Eye (tissue), 1 donor: ENCODE results near the gene RANBP1.

Experiments used
- DNase-seq: peaks from one replicate; pipeline ENCODE4 v3.0.0-alpha.2; 2015

Gene RANBP1

DNA sequence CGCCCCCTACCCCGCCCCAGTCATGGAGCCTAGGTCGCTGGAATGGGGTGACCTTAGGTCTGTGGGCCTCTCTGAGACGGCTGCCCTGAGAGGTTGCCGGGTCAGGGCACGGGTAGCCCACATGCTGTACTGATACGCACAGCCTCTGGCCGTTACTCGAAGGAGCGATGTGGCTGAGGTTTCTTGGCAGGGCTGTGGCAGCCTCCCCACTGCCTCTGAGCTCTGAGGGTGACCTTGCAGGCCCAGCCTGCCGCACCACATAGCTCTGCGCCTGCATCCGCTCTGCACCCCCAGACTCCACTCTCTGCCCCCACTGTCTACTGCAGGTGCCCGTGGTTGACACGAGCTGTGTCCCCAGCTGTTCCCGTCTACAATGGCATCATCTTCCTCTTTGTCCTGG lies 23.0 kb downstream of the RANBP1 start:
- no peak for DNase-seq

DNA sequence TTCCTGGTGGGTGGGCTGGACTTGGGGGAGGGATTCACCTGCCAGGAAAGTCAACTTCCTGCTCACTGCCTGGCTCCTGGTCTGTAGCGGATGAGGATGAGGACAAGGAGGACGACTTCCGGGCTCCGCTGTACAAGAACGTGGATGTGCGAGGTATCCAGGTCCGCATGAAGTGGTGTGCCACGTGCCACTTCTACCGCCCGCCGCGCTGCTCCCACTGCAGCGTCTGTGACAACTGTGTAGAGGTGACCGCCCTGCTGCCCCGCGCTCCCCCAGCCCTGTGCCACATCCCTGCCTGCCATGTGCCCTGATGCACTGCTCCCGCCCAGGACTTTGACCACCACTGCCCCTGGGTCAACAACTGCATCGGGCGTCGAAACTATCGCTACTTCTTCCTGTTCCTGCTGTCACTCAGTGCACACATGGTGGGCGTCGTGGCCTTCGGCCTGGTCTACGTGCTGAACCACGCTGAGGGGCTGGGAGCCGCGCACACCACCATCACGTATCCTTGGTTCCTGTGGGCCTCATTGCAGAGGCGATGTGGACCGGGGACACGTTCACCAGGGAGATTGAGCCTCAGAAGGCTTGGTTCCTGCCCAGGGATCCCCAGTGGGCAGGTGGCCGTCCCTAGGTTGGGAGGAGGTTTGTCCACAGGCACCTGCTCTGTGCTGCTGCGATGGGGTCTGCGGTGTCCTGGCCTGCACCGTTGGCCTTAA lies 23.6 kb downstream of the RANBP1 start:
- DNase-seq: no peak

DNA sequence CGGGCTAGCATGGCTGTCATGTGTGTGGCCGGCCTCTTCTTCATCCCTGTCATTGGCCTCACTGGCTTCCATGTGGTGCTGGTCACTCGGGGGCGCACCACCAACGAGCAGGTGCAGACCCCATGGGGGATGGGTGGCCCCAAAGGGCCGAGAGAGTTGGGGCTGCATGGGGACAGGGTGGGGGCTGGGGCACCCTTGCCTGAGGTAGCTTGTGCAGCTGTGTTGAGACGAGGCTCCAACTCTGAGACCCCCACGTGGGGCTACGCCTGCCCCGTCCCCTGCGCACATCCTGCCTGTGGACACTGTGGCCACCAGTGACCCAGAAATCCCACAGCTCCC lies 24.2 kb downstream of the RANBP1 start:
- DNase-seq: no peak

DNA sequence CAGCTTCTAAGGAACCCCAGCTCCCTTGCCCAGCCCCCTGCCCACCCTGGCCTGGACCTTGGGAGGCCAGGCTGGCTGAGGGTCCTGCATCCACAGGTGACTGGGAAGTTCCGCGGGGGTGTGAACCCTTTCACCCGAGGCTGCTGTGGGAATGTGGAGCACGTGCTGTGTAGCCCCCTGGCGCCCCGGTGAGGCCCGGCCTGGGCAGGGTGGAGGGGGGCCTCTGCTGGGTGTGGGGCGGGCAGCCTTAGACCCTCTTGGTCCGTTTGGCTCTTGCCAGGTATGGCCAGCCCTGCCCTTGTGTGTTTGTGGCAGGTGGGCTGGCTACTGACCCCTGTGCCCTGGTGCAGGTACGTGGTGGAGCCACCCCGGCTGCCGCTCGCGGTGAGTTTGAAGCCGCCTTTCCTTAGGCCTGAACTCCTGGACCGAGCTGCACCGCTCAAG lies 24.6 kb downstream of the RANBP1 start:
- DNase-seq: no peak

DNA sequence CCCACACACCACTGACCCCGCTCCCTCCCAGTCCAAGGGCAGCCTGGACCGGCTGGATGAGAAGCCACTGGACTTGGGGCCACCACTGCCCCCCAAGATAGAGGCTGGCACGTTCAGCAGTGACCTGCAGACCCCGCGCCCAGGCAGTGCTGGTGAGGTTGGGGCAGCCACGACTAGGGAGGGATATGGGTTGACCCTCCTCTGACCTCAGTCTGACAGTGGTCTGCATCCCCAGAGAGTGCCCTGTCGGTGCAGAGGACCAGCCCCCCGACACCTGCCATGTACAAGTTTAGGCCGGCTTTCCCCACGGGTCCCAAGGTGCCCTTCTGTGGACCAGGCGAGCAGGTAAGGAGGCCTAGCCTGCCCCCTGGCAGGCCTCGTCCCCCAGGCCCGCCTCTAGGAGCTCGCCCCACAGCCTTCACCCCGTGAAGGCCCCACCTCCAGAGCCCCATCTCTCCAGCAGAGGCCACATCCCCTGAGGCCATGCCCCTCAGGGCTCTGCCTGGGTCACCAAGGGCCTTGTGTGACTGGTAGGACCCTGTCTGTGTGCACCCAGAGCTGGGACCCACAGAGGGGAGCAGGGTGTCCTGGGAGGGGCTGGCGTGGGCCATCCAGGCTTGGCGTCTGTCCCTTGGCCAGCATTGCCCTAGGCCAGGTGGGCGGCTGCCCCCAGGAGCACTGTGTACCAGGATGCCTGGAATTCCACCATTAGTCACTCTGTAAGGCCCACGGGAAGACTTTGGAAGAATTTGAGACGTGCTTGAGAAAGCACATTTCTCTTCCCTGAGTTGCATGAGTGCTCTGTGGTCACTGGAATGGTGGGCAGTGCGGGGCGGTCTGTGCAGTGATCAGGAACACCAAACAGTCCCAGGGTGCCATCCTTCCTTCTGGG lies 25.5 kb downstream of the RANBP1 start:
- no peak for DNase-seq

DNA sequence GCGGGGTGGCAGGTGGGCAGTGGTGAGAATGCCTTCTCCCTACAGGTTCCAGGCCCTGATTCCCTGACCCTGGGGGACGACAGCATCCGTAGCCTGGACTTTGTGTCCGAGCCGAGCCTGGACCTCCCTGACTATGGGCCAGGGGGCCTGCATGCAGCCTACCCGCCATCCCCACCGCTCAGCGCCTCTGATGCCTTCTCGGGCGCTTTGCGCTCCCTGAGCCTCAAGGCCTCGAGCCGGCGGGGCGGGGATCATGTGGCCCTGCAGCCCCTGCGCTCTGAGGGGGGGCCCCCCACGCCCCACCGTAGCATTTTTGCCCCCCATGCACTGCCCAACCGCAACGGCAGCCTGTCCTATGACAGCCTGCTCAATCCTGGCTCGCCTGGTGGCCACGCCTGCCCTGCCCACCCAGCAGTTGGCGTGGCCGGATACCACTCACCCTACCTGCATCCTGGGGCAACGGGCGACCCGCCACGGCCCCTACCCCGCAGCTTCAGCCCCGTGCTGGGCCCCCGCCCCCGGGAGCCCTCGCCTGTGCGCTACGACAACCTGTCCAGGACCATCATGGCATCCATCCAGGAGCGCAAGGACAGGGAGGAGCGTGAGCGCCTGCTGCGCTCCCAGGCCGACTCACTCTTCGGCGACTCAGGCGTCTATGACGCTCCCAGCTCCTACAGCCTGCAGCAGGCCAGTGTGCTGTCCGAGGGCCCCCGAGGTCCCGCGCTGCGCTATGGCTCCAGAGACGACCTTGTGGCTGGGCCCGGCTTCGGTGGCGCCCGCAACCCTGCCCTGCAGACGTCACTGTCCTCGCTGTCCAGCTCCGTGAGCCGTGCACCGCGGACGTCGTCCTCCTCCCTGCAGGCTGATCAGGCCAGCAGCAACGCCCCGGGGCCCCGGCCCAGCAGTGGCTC lies 27.1 kb downstream of the RANBP1 start:
- DNase-seq: no peak

DNA sequence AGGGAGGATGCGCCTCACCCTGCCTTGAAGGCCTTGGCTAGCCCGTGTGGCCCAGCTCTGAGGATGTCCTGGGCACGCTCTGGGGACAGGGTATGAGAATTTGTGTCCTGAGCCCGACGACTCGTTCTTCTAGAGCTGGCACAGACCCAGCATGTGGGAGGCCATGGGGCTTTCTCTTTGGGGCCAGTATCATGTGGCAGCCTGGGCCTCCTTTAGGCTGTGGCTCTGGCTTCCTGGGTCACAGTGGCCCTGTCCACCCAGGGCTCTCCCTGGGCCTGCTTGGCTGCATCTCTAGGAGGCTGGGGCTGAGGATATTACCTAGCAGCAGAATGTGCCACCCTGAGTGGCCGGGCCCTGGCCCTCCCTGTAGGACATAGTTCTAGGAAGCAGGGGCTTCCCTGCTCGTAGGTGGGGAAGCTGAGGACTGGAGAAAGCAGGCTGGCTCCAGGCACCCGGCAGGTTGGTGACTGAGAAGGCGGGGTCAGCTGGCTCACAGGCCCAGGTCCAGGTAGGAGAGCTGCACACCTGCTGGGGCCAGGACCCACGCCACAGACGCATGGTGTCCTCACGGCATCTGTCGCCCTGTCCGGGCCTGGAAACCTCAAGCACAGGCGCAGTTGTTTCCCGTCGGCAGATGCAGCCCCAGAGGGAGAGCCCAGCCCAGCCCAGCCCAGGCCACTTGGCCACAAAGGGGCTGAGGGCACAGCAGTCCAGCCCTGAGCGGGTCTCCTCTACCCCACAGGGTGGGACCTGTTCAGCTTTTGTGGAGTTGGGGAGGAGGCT lies 28.2 kb downstream of the RANBP1 start:
- DNase-seq: no peak

DNA sequence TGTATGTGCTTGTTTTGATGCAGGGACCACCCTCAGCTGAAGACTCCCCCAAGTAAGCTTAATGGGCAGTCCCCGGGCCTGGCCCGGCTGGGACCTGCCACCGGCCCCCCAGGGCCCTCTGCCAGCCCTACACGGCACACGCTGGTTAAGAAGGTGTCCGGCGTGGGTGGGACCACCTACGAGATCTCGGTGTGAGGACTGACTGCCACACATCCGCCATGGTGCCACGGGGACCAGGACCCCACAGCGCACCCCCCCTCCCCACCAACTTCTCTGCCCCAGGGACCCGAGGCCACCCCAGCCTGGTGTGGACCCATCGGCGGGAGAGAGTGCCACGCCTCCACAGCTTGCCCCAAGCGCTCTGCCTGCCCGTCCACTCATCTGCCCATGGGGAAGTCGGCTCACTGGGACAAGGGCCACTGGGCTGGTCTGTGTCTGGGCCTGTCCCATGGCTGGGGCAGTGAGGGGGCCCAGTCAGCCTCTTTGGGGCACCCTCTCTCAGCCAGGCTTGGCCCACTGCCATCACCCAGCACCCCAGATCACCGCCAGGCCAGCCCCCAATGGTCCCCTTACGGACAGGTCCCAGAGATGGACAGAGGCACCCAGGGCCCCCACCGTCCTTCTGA lies 29.4 kb downstream of the RANBP1 start:
- no peak for DNase-seq

DNA sequence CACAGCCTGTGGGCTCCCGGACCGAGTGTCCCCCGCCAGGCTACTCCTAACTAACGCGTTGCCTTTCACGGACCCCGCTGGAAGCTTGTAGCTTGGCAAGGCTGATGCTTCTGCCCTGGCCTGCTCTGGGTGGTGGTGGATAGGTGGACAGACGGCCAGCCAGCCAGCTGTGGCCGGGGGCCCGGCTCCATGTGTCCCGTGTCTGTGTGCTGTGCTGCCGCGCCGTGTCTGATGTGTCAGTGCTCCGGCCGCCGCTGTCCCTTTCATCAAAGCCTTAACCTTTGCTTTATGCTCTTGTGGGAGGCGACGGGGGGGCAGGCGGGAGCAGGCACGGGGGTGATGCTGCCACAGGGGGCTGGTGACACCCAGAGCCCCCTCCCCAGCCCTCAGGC lies 29.9 kb downstream of the RANBP1 start:
- DNase-seq: no peak

DNA sequence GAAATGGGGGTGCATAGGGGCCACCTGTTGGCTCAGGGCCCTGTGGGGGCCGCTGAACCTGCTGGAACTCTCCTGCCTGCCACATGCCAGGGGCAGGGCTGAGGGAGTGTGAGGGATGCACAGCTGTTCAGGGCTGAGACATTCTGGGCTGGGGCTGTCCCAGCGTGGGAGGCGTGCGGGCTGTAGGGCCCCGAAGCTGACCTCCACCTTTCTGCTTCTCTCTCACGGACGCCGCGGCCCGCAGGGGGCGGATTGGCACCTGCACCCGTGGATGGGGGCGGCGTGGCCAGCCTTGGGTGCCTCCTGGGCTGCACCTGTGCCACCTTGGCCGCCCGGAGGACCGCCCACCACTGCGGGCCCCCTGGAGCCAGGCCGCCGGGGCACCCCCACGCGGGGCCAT lies 30.9 kb downstream of the RANBP1 start:
- DNase-seq: no peak

DNA sequence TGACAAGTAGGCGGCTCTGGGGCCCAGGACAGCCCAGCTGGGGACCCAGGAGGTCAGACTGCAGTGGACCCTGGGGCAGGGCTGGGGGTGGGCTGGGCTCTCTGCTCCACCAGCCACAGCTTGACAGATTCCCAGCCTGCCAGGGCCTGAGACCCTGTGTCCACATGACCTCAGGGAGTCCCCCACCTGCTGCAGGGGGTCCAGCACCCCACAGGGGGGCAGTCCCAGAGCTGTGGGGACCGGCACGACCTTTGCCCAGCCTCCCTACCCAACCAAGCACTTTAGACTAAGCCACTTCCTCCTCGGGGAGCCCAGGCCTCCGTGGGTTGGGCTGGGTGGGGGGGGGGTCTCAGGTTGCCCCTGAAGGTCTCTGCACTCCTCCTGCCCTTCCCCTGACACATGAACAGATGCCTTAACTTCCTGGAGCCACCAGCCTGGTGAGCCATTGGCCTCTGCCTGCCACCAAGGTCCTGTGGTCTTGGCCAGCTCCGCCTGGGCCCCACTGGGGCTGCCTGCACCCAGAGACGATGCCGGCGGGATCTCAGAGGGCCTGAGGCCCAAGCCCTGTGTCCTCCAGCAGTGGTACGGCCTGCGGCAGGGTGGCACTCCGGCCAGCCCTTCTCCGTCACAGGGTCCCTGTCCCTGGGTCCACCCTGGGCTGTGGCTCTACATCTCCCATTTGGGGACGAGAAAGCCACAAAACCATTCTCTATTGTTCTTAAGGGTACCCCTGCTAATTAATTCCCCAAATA lies 31.5 kb downstream of the RANBP1 start:
- DNase-seq: no peak

DNA sequence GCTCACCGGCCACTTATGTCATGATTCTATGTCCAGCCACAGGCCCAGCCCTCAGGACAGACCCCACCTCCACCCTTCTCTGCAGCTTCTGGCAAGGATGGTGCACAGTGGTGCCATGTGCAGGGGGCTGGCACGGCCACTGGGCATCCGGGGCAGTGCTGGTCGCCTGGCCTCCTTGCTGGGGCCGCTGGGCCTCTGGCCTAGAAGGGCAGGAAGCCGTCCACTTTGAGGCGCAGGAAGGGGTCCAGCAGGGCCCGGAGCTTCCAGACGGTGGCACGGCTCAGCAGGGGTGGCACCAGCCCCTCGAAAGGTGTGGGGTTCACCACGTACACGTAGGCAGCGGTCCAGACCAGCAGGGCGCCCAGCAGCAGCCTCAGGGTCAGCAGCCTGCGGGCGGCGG lies 32.5 kb downstream of the RANBP1 start:
- no peak for DNase-seq

DNA sequence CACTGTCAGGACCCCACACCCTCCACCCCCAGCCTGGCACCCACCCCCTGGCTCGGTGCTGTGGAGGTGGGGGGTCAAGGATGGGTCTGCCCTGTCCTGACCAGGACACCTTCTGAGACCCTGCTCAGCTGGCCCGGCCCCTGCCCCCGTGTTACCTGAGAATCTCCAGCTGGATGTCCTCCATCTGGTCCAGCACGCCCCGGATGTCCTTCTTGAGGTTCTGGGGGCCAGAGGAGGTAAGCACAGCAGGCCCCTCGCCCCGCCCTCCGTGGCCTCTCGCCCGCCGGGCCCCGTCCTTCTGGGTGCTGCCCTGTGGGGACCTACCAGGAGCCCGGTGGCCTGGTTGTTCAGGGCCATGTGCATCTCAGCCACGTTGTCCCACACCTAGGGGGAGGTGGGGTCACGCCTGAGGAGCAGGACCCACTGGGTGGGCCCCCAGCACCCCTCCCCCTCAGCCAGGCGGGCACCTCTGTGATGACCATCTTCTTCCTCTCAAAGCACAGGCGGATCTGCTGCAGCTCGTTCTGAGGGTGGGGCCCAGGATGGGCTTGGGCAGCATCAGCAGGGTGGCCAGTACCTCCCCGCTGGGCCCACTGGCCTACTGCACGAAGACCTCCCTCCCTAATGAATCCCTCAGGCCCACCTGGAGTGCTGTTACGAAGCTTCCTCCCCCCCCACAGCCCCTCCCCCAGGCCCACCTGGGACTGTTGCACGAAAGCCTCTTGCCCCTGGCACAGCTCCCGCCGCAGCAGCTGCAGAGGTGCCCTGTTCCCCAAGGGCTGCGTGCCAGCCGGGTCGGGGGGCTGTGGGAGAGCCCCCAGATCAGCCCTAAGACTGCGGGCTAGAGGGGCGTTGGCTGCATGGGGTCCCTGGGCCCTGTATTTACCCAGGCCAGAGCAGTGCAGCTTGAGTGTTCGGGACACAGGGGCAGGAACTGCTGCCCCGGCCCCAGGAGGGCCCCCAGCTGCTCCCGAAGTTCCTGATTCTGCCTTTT lies 33.6 kb downstream of the RANBP1 start:
- no peak for DNase-seq

DNA sequence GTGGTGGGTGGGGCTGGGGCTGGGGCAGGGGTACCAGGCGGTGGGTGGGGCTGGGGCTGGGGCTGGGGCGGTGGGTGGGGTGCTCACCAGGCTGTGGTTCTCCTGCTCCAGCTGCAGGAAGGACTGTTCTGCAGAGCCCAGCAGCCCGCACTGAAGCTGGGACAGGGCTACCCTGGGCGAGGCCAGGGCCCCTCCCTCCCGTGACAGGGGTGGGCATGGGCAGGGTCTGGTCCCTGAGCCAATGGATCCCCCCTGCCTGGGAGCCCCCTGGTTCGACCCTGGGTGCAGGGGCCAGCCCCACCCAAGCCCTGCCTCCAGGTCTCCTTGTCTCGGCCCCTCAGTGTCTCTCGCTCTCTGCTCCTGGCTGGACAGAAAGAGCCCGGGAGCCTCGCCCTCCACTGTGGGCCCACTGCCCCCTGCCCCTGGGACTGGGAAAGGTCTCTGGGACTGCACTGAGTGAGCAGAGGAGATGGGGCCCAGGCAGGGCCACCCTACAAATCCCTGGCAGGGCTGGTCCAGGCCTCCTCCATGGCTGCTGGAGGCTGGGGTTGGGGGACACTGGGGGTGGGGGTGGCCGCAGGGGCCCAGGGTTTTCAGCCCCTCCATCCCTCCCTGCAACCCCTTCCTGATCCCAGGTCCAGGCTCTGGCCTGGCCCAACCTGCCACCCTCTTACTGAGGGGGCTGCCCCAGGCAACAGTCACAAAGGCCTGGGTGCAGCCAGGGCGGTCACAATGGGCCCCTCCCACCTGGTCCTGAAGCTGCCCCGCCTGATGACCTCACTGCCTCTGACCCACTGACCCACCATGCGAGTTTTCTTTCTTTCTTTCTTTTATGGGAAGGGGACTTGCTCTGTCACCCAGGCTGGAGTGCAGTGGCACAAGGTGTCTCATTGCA lies 34.7 kb downstream of the RANBP1 start, which contains the start of gene CCDC188:
TSS of gene CCDC188 (minus strand) at position 675 of the 895 bp plus-strand sequence. CDS start at position 606, 69 bp downstream.
- DNase-seq: no peak

DNA sequence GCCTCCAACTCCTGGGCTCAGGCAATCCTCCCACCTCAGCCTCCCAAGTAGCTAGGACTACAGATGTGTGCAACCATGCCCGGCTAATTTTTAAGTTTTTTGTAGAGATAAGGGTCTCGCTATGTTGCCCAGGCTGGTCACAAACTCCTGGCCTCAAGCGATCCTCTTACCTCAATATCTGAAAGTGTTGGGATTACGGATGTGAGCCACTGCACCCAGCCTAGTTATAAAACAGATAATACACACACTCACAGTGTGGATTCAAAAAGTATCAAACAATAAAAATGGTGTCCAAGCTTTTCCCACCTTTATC lies 35.3 kb downstream of the RANBP1 start:
- no peak for DNase-seq

DNA sequence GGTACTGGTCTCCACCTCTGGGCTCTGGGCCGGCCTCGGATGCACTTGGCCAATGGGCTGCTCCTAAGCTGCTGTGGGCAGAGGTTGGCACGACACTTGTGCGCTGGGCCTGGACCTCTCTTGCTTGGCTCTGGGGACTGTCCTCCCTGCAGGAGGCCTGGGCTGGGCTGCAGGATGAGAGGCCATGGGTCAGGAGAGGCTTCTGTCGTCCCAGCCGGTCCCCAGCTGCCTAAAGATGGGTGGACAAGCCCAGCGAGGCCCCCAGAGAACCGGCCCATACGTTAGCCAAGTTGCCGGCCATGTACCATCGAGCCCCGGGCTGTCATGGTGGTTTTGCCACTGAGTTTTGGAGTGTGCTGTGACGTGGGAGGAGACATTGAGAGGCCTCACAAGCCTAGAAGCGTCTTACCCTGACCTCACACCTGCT lies 36.6 kb downstream of the RANBP1 start:
- no peak for DNase-seq

DNA sequence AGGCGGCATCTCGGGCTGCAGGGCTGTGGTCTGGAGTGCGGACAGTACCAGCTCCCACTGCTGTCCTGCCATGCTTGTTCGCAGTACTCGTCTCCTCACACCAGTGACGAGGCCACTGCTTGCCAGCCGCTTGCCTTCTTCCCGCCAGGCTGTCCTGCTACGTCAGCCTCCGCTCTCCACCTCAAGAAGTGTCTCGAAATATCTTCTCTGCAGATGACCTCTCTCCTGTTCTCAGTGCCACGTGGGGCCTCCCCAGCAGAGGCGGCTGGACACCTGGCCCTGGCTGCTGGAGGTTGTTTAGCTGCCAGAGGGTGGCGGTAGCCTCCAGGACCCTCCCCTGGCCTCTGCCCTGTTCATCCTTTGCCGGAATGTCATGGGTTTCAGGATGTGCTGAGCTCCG lies 38.0 kb downstream of the RANBP1 start:
- DNase-seq: peak; percentile 42

DNA sequence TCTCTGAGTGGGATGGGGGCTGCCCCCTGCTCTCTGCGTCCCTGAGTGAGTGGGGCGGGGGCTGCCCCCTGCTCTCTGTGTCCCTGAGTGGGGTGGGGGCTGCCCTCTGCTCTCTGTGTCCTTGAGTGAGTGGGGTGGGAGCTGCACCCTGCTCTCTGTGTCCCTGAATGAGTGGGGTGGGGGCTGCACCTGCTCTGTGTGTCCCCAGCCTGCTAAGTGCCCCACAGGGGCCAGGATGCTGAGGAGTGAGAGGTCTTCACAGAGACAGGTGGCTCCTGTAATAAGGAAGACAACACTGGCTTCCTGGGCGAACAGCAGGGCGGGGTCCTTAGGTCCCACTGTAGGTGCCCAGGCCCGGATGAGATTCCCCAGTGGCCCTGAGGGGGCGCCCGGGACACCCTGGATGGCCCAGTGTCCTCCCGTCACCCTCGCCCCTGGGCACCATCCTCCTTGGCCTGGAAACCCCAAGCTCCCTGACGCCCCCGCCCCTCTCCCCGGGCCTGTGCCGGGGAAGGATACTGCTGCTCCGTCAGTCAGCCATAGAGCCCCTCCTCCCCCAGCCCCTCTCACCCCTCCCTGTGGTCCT lies 38.8 kb downstream of the RANBP1 start:
- no peak for DNase-seq
